Adrenal gland (tissue), 12 donors: ENCODE data around the gene FBXO2. TPM values are rescaled to one million over a fixed set of nuclear protein-coding genes. Genes with fewer than 3 reads are reported as not detected.

ENCODE experiments used
- DNase-seq, 7 donors: peaks; one replicate each; pipeline ENCODE4 v3.0.0-alpha.2; 2019 to 2020
- H3K27ac ChIP-seq, 5 donors: fragments of 200-600 bp; sonication (generic) in 4 of 5; 1 replicate in 3 of 5; 2 replicates in 2 of 5; pipeline versions ENCODE4 v1.5.1 to v1.8.0; 2016 to 2020; ENCODE audit warnings: mild to moderate bottlenecking in 1 of 5
- H3K27me3 ChIP-seq: fragments of 200-600 bp; 2 replicates; pipeline ENCODE4 v1.8.0; 2021
- H3K36me3 ChIP-seq, 2 donors: fragments of 200-600 bp; replicated peaks in 1 of 2; 1 replicate in 1 of 2; 2 replicates in 1 of 2; pipeline versions ENCODE4 v1.5.1 to v1.8.0; 2018 to 2022
- H3K4me1 ChIP-seq, 2 donors: fragments of 200-600 bp; replicated peaks in 1 of 2; 1 replicate in 1 of 2; 2 replicates in 1 of 2; pipeline versions ENCODE4 v1.5.1 to v1.8.0; 2018 to 2021
- H3K4me3 ChIP-seq, 4 donors: fragments of 200-600 bp; sonication (generic) in 3 of 4; one replicate each; pipeline ENCODE4 v1.5.1; 2016 to 2018
- H3K9me3 ChIP-seq, 3 donors: fragments of 200-600 bp; sonication (generic) in 1 of 3; replicated peaks in 1 of 3; 1 replicate in 2 of 3; 2 replicates in 1 of 3; pipeline versions ENCODE4 v1.5.1 to v1.8.0; 2016 to 2021
- CTCF ChIP-seq, 6 experiments: fragments of 450-650 bp in 4 of 6; fragments of 200-600 bp in 2 of 6; sonication (generic) in 1 of 6; IDR thresholded peaks; 1 replicate in 5 of 6; 2 replicates in 1 of 6; pipeline versions ENCODE4 v1.5.1 to v1.8.0; 2016 to 2021; ENCODE audit warnings: antibody characterized with exemption in 6 of 6, mild to moderate bottlenecking in 2 of 6, moderate library complexity in 1 of 6
- POLR2A ChIP-seq, 2 donors: fragments of 450-650 bp; IDR thresholded peaks; one replicate each; pipeline ENCODE4 v1.6.1; 2017; ENCODE audit warnings: antibody characterized with exemption in 2 of 2, mild to moderate bottlenecking in 2 of 2, moderate library complexity in 1 of 2
- WGBS, 4 donors: extraction: QIAGEN DNeasy Blood & Tissue Kit in 2 of 4; methylation state at CpG; one replicate each; pipeline versions ENCODE4 v1.1.5 to v1.1.7; 2013 to 2017; 5-methylcytosine and 5-hydroxymethylcytosine counted together
- intact Hi-C, 2 donors: fragments of 100-400 bp; cut with DNase I; formaldehyde crosslinking; loops; one replicate each; pipeline versions ENCODE4 v1.14.1 to v1.15.0; 2022 to 2023
- polyA plus RNA-seq, 3 donors: library from polyadenylated mRNA; stranded (reverse); fragments of 200-250 nt in 2 of 3; fragments of 350-450 nt in 1 of 3; fragmentation: Illumina TruSeq in 1 of 3; extraction: RNeasy Lipid Tissue Mini Kit (QIAGEN cat#74804) in 1 of 3; gene quantifications; one replicate each; pipeline ENCODE4 v1.2.3, GENCODE V29; 2013 to 2014
- total RNA-seq, 9 donors: library from RNA; depleted of rRNA in 4 of 9; stranded (reverse); fragments of >200 nt in 4 of 9; fragments of 120-200 nt in 1 of 9; fragmentation: NEBNext Ultra II Directional in 1 of 9; extraction: Animal tissue kit (Norgen Biotek cat#: 25700) in 1 of 9; gene quantifications; one replicate each; pipeline versions ENCODE4 v1.1.0 to v1.2.4, GENCODE V29; 2013 to 2023
- donor health status: healthy with polysubstance abuse.
- donor health status: Bipolar disorder and iron deficiency.
- donor health status: DM: yes; HTN: yes; CAD: no.
- donor health status: DM: no; HTN: no; CAD: no.
- donor health status: DM: no; HTN: no; CAD: no.
- donor health status: DM: yes; HTN: yes; CAD: no.

FBXO2 gene
- total and polyA plus RNA-seq, 12 donors: 2.5 to 86.6 (median 30.2) TPM

- no peaks in the 10 kb centered on the region for H3K9me3 ChIP-seq
- H3K27me3 ChIP-seq: no peaks in the 10 kb centered on the region
- 0 to 2% (median 0%) methylated on average over 20 to 71 of the region's 71 CpGs for WGBS, 4 donors
- H3K4me1 ChIP-seq: peaks cover 5 to 12% of the 10 kb centered on the region in 2 donors
- H3K27ac ChIP-seq: peak within 1 kb of the TSS in 4 of 5 donors; percentile 22 to 93 (median 76)
- DNase-seq: peak; percentile 62 to 92 (median 86)
- H3K36me3 ChIP-seq: peaks cover 0 to 5% of the 10 kb centered on the region in 2 donors
- TF ChIP-seq CTCF (IDR thresholded peaks at IDR 0.05) (no peak), POLR2A (IDR thresholded peaks at IDR 0.05) (peak in 1 of 2 donors; percentile 6)
- intact Hi-C loops: no loop called here
- peak within 1 kb of the TSS; percentile 39 to 70 (median 56) for H3K4me3 ChIP-seq
Observed at GRCh38 chr1:11681071-11681771, 27.0 kb upstream of the FBXO2 start, which contains the start of gene MAD2L2. Gene MAD2L2, minus strand, starts transcription at chr1:11681148. Its CDS starts 547 bp downstream, at chr1:11680601.

- intact Hi-C loops: no loop called here
- Histone ChIP-seq H3K4me3 (peak overlapping the region; percentile 39 to 70 (median 56)), H3K27ac (peak overlapping the region in 4 of 5 donors; percentile 22 to 93 (median 76)), H3K36me3 (peaks cover 0 to 12% of the 10 kb centered on the region in 2 donors), H3K9me3 (no peaks in the 10 kb centered on the region), H3K27me3 (no peaks in the 10 kb centered on the region), H3K4me1 (peaks cover 5 to 12% of the 10 kb centered on the region in 2 donors)
- TF ChIP-seq CTCF (IDR thresholded peaks at IDR 0.05) (no peak), POLR2A (IDR thresholded peaks at IDR 0.05) (no peak)
- 11 to 23% (median 16%) methylated on average over 19 to 65 of the region's 65 CpGs for WGBS, 4 donors
- DNase-seq: peak in 1 of 7 donors; percentile 21
Observed at GRCh38 chr1:11680270-11681070, 26.2 kb upstream of the FBXO2 start.

- no peaks in the 10 kb centered on the region for H3K27me3 ChIP-seq
- intact Hi-C loops: no loop called here
- H3K4me1 ChIP-seq: peaks cover 5 to 12% of the 10 kb centered on the region in 2 donors
- TF ChIP-seq POLR2A (IDR thresholded peaks at IDR 0.05): no peak
- TF ChIP-seq CTCF (IDR thresholded peaks at IDR 0.05): no peak
- H3K27ac ChIP-seq: no peak overlapping the region
- no peaks in the 10 kb centered on the region for H3K9me3 ChIP-seq
- no peak overlapping the region for H3K4me3 ChIP-seq
- 94 to 98% (median 96%) methylated on average over 2 of the region's 2 CpGs for WGBS, 4 donors
- H3K36me3 ChIP-seq: peaks cover 0 to 32% of the 10 kb centered on the region in 2 donors
- no peak for DNase-seq
Observed at GRCh38 chr1:11678442-11678841, 24.2 kb upstream of the FBXO2 start.

GRCh38 chr1:11676386-11677103, 22.3 kb upstream of the FBXO2 start:
- Histone ChIP-seq H3K27ac (no peak overlapping the region), H3K36me3 (peaks cover 0 to 40% of the 10 kb centered on the region in 2 donors), H3K9me3 (no peaks in the 10 kb centered on the region), H3K4me1 (peaks cover 5 to 7% of the 10 kb centered on the region in 2 donors), H3K27me3 (no peaks in the 10 kb centered on the region), H3K4me3 (no peak overlapping the region)
- WGBS, 4 donors: 87 to 95% (median 89%) methylated on average over 7 to 10 of the region's 10 CpGs
- DNase-seq: no peak
- TF ChIP-seq POLR2A (IDR thresholded peaks at IDR 0.05) (no peak), CTCF (IDR thresholded peaks at IDR 0.05) (no peak)
- intact Hi-C loops: no loop called here
